NCI-H774 (cell line): Measurements from ENCODE around the gene C1orf21.

Source experiments
- DNase-seq: peaks from one replicate; lab custom pipeline; 2025; lab: John Stamatoyannopoulos, UW

C1orf21 gene

DNA sequence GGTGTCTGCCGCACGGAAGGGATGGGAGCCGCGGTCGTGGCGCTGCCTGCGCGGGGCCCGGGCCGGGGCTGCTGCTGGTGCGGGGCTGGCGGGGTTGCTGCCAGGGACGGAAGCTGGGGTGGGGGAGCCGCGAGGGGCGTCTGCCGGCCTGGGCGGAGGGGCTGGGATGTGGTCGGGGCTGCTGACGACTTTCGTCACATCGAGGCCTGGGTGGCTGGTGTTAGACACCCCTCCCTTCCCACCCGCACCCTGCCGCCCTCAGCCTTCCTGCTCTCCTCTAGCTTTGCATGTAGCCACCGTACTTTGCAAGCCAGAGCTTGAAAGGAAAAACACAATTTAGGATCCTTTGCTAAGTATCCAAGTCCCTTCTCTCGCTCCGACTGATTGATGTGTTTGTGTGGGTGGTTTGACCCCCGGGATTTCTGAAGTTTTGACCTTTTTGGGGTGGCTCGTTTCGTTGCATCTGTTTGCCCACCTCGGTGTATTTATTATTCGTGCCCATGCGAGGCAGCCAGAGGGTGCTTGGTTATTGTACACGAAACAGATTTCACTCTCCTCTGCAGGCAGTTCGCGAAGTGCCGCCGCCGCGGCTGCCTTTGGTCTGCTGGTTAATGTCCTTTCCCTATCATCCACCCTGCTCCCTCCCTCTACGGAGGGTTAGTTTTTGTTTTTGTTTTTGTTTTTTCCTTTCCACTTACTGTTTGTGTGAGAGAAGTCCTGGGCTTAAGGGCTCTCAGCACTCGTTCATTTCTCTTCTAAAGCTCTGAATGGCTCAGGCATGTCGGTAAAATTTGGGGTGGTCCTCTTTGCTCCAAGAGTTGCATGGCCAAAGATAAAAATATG, 868 bp downstream of the C1orf21 start:
- peak; percentile 29 for DNase-seq

DNA sequence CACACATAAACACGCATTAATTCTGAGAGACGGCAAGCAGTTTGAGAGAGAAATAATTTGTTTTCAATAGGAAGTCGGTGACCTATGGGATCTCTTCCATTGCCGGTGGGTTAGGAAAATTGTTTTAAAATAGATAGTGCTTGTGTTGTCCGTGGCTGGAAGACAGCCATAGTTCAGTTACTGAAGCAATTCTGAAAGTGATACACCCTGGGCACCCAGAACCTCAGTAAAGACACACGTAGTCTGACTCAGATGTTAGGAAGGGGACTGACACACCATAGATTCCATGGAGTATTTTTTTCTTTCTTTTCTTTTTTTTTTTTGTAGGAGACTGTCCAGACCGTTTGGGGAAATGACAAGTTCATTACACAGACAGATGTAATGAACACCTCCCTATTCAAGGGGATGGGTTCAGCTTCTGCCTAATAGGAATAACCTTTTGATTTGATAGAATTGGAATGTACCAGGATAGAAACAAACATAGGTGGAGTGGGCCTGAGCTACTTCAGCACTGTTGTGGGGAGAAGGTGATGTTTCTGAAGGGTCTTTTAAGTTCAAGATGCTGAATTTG, 1.6 kb downstream of the C1orf21 start:
- DNase-seq = no peak

- DNase-seq = no peak
Measured at GRCh38 chr1:184388971-184389370, 2.1 kb downstream of the C1orf21 start.

- no peak for DNase-seq
Measured at GRCh38 chr1:184389446-184389845, 2.6 kb downstream of the C1orf21 start.

DNA sequence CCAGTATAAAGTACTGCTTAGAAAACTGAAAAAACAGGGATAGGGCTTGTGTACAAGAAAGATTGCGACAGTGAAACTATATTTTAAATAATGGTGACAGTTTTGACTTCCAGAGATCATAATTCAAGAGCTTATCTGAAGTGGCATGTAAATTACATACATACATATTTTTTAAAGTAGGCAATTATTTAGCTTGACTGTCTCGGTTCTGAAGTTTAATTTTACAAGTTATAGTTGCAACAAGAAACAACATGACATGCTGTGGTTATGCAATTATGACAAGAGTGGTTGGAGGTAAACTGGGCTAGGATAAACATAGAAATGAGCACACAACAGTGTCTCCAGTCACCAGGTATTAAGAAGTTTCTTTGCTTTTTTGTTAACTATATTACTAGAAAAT, 4.1 kb downstream of the C1orf21 start:
- DNase-seq = no peak

GRCh38 chr1:184392067-184392466, 5.2 kb downstream of the C1orf21 start:
- no peak for DNase-seq

GRCh38 chr1:184392779-184393522, 6.1 kb downstream of the C1orf21 start:
- no peak for DNase-seq

DNA sequence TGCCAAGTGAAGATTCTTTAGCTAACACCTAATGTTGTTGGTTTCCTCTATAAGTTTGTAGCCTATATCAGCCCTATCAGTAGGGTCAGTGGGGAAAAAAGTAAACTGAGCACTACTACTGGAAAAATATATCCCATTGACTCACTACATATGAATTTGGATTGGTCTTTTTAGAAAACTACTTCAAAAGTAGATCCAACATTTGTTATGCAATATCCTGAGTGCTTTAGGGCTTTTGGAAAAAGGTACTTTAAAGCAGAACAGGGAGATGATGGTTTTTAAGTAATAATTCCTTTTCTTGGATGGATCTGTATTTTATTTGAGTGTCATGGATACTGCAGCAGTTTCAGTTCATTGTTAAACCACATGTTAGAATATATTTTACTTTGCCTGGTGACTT, 7.1 kb downstream of the C1orf21 start:
- no peak for DNase-seq

DNA sequence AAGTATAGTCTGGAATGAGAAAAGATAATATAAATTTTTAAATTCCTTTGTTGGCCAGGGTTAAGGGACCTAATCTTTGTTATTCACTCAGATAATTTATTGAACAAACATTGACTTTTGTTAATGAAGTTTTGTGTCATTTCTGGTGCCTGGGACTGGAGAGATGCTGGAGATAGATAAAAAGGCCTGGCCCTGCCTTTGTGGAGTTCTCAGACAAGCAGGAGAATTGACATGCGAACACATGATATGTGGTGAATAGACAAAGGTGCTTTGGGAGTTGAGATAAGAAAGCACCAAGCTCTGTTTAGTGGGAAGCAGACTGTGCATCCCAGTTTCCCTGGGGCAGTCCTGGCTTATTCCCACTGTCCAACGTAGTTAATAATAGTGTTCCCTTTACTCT, 8.5 kb downstream of the C1orf21 start:
- DNase-seq = no peak

DNA sequence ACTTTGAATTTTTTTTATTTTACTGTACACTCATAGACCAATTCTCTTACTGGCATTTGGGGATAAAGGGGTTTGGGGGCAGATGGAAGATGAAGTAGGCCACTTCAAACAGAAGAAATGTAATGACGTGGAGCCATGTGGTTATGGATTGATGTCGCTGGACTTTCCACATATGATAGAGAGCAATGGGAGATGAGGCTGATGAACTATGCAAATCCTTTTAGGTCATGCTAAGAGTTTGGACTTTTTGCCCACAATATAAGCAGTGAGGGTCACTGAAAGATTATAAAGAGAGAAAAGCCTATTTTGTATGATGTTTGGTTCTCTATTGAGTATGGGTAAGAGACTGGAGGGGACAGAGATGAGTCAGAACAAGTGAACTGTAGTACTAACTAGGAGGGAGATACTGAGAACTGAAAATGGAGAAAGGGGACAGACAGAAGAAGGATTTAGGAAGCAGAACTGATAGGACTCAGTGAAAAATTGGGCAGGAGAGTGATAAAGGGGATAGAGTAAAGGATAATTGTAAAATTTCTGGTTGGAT, 9.2 kb downstream of the C1orf21 start:
- DNase-seq = no peak

DNA sequence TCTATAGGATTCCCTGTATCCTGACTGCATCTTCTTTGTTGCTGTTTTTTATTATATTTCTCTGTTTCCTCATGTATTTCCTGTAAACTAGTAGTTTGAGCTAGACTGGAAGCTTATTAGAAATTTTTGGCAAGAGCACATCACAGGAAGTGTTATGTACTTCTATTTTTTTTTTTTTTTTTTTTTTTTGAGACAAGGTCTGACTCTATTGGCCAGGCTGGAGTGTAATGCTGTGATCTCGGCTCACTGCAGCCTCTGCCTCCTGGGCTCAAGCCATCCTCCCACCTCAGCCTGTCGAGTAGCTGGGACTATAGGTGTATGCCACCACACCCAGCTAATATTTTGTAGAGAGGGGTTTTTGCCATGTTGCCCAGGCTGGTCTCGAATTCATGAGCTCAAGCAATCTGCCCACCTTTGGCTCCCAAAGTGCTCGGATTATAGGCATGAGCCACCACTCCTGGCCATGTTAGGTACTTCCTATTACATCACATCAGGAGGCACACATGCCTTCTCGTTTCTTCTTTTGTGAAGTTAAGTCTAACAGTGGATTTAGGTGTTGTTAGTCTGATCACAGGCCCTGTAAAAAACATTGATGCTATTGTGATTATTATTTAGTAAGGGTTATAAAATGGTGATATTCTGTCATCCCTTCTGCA, 12.5 kb downstream of the C1orf21 start:
- no peak for DNase-seq

DNA sequence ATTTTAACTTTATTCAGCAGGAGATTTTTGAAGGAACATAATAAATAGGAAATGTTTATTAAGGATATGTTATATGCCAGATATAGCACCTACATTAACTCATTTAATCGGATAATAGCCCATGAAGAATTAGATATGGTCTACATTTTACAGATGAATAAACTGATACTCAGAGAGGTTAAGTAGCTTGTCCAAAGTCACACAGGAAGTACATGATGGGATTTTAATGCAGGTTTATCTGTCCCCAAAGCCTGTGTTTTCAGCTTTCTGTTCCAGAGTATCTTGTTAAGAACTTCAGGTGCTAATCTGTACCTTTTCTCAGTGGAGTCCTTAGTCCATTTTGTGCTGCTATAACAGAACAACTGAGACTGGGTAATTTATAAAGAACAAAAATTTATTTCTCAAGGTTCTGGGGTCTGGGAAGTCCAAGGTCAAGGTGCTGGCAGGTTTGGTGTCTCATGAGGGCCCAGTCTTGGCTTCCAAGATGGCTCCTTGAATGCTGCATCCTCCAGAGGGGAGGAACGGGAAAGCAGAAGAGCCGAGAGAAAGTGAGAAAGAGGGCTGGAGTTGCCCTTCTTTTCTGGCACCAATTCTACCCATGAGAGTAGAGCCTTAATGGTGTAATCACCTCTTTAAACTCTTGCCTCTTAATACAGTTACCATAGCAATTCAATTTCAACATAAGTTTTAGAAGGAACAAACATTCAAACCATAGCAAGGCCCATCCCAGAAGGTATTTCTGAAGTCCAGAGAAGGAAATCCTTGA, 17.3 kb downstream of the C1orf21 start:
- no peak for DNase-seq

GRCh38 chr1:184404727-184405027, 17.8 kb downstream of the C1orf21 start:
- no peak for DNase-seq

GRCh38 chr1:184405094-184405800, 18.4 kb downstream of the C1orf21 start:
- DNase-seq = no peak

GRCh38 chr1:184405801-184406142, 18.9 kb downstream of the C1orf21 start:
- no peak for DNase-seq

GRCh38 chr1:184406479-184406878, 19.6 kb downstream of the C1orf21 start:
- DNase-seq = no peak

GRCh38 chr1:184407816-184408510, 21.1 kb downstream of the C1orf21 start:
- DNase-seq = no peak

GRCh38 chr1:184408580-184408979, 21.8 kb downstream of the C1orf21 start:
- DNase-seq = no peak

DNA sequence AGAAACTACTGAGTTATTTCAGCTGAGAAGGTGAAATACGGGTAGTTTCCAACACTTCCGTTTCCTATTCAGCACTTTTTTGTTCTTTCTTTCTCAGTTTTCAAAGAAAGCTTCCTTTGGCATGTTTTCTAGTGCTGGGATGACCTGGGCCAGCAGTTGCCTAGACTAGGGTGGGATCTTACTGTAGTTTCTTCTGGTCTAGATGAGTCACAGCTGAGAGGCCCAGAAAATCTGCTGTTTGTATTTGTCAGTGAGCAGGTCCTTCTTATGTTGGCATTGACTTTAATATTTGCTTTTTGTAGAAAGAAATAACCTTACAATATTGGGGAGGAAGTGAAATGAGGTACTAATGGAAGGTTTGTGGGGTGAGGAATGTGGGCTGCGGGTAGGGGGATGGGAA, 22.2 kb downstream of the C1orf21 start:
- no peak for DNase-seq

DNA sequence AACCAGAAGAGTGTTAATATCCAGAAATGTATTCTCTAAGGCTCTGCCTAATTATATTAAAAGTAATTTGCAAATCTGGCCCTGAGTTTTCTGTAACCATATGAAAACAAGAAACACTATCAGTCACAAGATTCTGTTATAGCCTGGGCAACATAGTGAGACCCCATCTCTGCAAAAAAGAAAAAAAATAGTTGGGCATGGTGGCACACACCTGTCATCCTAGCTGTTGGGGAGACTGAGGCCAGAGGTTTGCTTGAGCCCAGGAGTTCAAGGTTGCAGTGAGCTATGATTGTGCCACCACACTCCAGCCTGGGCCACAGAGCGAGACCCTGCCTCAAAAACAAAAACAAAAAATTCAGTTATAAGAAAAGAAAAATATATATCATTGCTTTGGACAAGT, 25.6 kb downstream of the C1orf21 start:
- DNase-seq = no peak

- DNase-seq = no peak
Measured at GRCh38 chr1:184416481-184416880, 29.7 kb downstream of the C1orf21 start.
